GM12878 (cell line): ENCODE results near the gene TTC38.

Experiments used
- POU2F2 ChIP-seq: IDR thresholded peaks from 3 replicates; pipeline ENCODE4 v1.6.1; 2011; ENCODE audit warnings: low read depth, mild to moderate bottlenecking, low read length, borderline replicate concordance
- TCF7 ChIP-seq: IDR thresholded peaks from 2 replicates; pipeline ENCODE4 v1.6.1; 2014; ENCODE audit warnings: antibody characterized with exemption, borderline replicate concordance

GRCh38 chr22:46309526-46310085 is 41.8 kb downstream of the TTC38 start:
- TF ChIP-seq POU2F2 (no peak), TCF7 (no peak)
